Ovary (tissue), 3 donors: ENCODE data around the gene RASSF9.

ENCODE experiments used
- EP300 ChIP-seq: sonication (generic); formaldehyde crosslinking; IDR thresholded peaks from one replicate; pipeline ENCODE4 v1.6.1; 2017; ENCODE audit warnings: antibody characterized with exemption
- TF ChIP-seq, protein P1 (sequence below), 3 donors: fragments of 450-650 bp in 2 of 3; fragments of 200-600 bp in 1 of 3; IDR thresholded peaks; one replicate each; pipeline versions ENCODE4 v1.5.1 to v1.8.0; 2016 to 2022; ENCODE audit warnings: antibody characterized with exemption in 3 of 3, mild to moderate bottlenecking in 1 of 3
- donor health status: DM: no; HTN: no; CAD: no.

DNA sequence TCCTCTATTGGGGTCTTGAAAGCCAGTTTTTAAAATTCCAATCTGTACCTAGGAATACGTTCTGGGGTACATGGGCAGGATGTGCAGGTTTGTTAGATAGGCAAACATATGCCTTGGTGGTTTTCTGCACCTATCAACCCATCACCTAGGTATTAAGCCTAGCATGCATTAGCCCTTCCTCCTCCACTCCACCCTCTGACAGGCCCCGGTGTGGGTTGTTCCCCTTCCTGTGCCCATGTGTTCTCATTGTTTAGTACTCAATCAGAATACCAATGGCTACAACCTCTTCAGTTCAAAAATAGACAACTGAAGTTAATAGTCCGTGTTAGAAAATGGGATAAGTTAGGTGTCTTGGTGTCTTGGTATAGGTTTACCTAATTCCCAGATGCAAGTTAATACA lies 41.2 kb upstream of the RASSF9 start:
- TF ChIP-seq, protein P1, sequence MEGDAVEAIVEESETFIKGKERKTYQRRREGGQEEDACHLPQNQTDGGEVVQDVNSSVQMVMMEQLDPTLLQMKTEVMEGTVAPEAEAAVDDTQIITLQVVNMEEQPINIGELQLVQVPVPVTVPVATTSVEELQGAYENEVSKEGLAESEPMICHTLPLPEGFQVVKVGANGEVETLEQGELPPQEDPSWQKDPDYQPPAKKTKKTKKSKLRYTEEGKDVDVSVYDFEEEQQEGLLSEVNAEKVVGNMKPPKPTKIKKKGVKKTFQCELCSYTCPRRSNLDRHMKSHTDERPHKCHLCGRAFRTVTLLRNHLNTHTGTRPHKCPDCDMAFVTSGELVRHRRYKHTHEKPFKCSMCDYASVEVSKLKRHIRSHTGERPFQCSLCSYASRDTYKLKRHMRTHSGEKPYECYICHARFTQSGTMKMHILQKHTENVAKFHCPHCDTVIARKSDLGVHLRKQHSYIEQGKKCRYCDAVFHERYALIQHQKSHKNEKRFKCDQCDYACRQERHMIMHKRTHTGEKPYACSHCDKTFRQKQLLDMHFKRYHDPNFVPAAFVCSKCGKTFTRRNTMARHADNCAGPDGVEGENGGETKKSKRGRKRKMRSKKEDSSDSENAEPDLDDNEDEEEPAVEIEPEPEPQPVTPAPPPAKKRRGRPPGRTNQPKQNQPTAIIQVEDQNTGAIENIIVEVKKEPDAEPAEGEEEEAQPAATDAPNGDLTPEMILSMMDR (IDR thresholded peaks at IDR 0.05): no peak
- TF ChIP-seq EP300: no peak
